Smooth muscle cell (in vitro differentiated cells): ENCODE data around the gene DBNDD1. TPM values are rescaled to one million over a fixed set of nuclear protein-coding genes. Genes with fewer than 3 reads are reported as not detected.
"Not testable (repeated sequence)": the region's sequence is repeated elsewhere in the genome, so short reads cannot be mapped to it uniquely, and the experiment has no call there.

ENCODE experiments used
- DNase-seq: peaks from one replicate; lab custom pipeline; 2025; ENCODE audit not compliant: unreplicated experiment; lab: John Stamatoyannopoulos, UW
- H2AFZ ChIP-seq: fragments of 200-600 bp; sonication (generic); 2 replicates; pipeline ENCODE4 v1.6.0; 2016; ENCODE audit warnings: antibody characterized with exemption, low read depth, mild to moderate bottlenecking
- H3F3A ChIP-seq: fragments of 200-600 bp; sonication (generic); 2 replicates; pipeline ENCODE4 v1.6.0; 2017; ENCODE audit warnings: antibody characterized with exemption, low read depth
- H3K27ac ChIP-seq: fragments of 200-600 bp; sonication (generic); 2 replicates; pipeline ENCODE4 v1.5.1; 2016; ENCODE audit warnings: low read depth, mild to moderate bottlenecking
- H3K27me3 ChIP-seq: fragments of 200-600 bp; sonication (generic); 2 replicates; pipeline ENCODE4 v1.6.1; 2016; ENCODE audit warnings: low read depth, mild to moderate bottlenecking
- H3K36me3 ChIP-seq: fragments of 200-600 bp; sonication (generic); 2 replicates; pipeline ENCODE4 v1.5.1; 2016; ENCODE audit warnings: low read depth
- H3K4me1 ChIP-seq: fragments of 200-600 bp; sonication (generic); 2 replicates; pipeline ENCODE4 v1.5.1; 2016; ENCODE audit warnings: low read depth
- H3K4me2 ChIP-seq: fragments of 200-600 bp; sonication (generic); 2 replicates; pipeline ENCODE4 v1.6.0; 2016; ENCODE audit warnings: mild to moderate bottlenecking
- H3K4me3 ChIP-seq: fragments of 200-600 bp; sonication (generic); 2 replicates; pipeline ENCODE4 v1.5.1; 2016; ENCODE audit warnings: mild to moderate bottlenecking
- H3K79me2 ChIP-seq: fragments of 200-600 bp; sonication (generic); 2 replicates; pipeline ENCODE4 v1.6.0; 2016; ENCODE audit warnings: low read depth, mild to moderate bottlenecking
- H3K9ac ChIP-seq: fragments of 200-600 bp; sonication (generic); 2 replicates; pipeline ENCODE4 v1.6.0; 2016; ENCODE audit warnings: low read depth
- H3K9me3 ChIP-seq: fragments of 200-600 bp; sonication (generic); replicated peaks from 2 replicates; pipeline ENCODE4 v1.5.1; 2016; ENCODE audit warnings: low read depth
- H4K20me1 ChIP-seq: fragments of 200-600 bp; sonication (generic); 2 replicates; pipeline ENCODE4 v1.6.0; 2016; ENCODE audit warnings: low read depth
- WGBS: methylation state at CpG from one replicate; pipeline ENCODE4 v1.1.7; 2016; ENCODE audit warnings: low lambda C conversion rate; 5-methylcytosine and 5-hydroxymethylcytosine counted together
- polyA plus RNA-seq: library from polyadenylated mRNA; unstranded; fragments of >200 nt; fragmentation: Nextera tagmentation; extraction: Ambion mirVana; gene quantifications from 2 replicates; pipeline ENCODE4 v1.2.1, GENCODE V29; 2016
- total RNA-seq: library from RNA; depleted of rRNA; stranded (reverse); fragments of >200 nt; gene quantifications from 2 replicates; pipeline ENCODE4 v1.2.3, GENCODE V29; 2014
- TF ChIP-seq, protein P1 (sequence below): fragments of 200-600 bp; sonication (generic); IDR thresholded peaks from 2 replicates; pipeline ENCODE4 v1.5.1; 2017; ENCODE audit warnings: borderline replicate concordance, mild to moderate bottlenecking, antibody characterized with exemption; ENCODE audit not compliant: insufficient read depth, poor library complexity, severe bottlenecking

Gene DBNDD1, protein sequence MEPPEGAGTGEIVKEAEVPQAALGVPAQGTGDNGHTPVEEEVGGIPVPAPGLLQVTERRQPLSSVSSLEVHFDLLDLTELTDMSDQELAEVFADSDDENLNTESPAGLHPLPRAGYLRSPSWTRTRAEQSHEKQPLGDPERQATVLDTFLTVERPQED
- 3.5 and 3.8 TPM in 2 replicates for total RNA-seq
- polyA plus RNA-seq = 3.3 and 7.0 TPM in 2 replicates

DNA sequence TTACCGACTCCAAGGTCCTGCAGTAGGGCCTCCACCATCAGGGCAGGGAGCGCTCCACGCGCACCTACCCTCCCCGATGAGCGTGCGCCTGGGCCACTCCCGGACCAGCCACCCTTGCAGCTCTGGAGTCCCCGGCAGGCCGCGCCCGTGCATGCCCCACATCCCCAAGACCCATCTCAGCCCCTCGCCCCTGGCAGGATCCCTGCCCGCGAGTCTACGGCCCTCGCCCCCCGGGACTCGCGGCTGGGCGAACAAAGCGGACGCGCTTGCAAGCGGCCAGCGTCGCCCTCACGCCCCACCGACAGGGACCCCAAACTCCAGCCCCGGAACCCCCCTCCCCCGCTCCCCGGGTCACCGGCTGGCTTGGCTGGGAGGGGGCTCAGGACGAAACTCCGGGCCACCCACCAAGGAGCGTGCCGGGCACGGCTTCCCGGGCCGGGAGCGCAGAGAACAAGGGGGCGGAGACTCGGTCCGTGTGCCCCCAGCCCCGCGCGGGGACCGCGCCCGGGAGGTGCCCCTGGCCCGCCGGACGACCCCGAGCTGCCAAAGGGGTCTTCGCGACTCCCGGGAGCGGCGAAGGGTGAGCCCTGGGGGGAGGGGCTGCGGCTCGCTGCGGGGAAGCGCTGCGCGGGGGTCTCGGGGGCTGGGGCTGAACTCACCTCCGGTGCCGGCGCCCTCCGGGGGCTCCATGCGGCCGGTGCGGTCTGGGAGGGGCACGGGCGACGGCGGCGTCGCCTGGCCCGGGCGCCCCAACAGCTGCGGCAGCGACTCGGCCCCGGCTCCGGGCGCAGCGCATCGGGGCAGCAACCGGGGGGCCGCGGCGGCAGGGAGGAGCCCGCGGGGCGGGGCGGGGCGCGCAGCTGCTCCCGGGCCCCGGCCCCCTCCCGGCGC lies at the start of gene DBNDD1:
Gene DBNDD1, minus strand, starts transcription at position 805 of the 891 bp plus-strand sequence. Its CDS starts 115 bp downstream, at position 690.
- H3K4me2 ChIP-seq = peak within 1 kb of the TSS; percentile 97
- H3K27me3 ChIP-seq = peaks cover 14% of the 10 kb centered on the region
- DNase-seq = no peak
- no peaks in the 10 kb centered on the region for H3K36me3 ChIP-seq
- peak within 1 kb of the TSS; percentile 69 for H3K4me3 ChIP-seq
- H4K20me1 ChIP-seq = no peaks in the 10 kb centered on the region
- WGBS = 7% methylated on average over 41 of the region's 103 CpGs
- H3K79me2 ChIP-seq = no peaks in the 10 kb centered on the region
- peaks cover 5% of the 10 kb centered on the region for H3F3A ChIP-seq
- no peaks in the 10 kb centered on the region for H3K9me3 ChIP-seq
- H3K9ac ChIP-seq = peak within 1 kb of the TSS; percentile 78
- peaks cover 15% of the 10 kb centered on the region for H3K4me1 ChIP-seq
- H2AFZ ChIP-seq = peak within 1 kb of the TSS; percentile 88
- peak within 1 kb of the TSS; percentile 85 for H3K27ac ChIP-seq
- TF ChIP-seq, protein P1, sequence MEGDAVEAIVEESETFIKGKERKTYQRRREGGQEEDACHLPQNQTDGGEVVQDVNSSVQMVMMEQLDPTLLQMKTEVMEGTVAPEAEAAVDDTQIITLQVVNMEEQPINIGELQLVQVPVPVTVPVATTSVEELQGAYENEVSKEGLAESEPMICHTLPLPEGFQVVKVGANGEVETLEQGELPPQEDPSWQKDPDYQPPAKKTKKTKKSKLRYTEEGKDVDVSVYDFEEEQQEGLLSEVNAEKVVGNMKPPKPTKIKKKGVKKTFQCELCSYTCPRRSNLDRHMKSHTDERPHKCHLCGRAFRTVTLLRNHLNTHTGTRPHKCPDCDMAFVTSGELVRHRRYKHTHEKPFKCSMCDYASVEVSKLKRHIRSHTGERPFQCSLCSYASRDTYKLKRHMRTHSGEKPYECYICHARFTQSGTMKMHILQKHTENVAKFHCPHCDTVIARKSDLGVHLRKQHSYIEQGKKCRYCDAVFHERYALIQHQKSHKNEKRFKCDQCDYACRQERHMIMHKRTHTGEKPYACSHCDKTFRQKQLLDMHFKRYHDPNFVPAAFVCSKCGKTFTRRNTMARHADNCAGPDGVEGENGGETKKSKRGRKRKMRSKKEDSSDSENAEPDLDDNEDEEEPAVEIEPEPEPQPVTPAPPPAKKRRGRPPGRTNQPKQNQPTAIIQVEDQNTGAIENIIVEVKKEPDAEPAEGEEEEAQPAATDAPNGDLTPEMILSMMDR = no peak

DNA sequence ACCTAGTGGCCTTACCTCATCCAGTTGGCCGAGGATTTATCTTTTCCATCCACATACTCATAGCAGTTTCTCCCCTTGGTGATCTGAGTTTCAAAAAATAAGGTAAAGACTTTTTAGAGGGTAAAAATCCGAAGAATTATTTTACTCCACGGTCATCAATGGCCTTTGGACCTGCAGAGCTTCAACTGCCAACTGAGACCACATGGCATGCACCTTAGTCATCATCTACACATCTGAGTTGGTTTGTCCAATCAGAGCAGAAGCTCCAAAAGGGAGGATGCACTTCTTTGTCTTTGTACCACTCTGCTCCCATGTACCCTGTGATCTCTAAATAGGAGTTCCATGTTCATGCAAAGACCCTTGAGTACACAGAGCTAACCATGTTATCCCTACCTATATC lies 42.2 kb upstream of the DBNDD1 start:
- H3K9me3 ChIP-seq = no peaks in the 10 kb centered on the region
- H3K27ac ChIP-seq = no peak overlapping the region
- no peaks in the 10 kb centered on the region for H4K20me1 ChIP-seq
- H3K9ac ChIP-seq = no peak overlapping the region
- H3K4me2 ChIP-seq = no peak overlapping the region
- no peaks in the 10 kb centered on the region for H3K79me2 ChIP-seq
- TF ChIP-seq, protein P1 = no peak
- H3K27me3 ChIP-seq = peaks cover 5% of the 10 kb centered on the region
- H3K4me1 ChIP-seq = no peaks in the 10 kb centered on the region
- no peaks in the 10 kb centered on the region for H3F3A ChIP-seq
- no peak overlapping the region for H2AFZ ChIP-seq
- no peak overlapping the region for H3K4me3 ChIP-seq
- H3K36me3 ChIP-seq = no peaks in the 10 kb centered on the region
- DNase-seq = no peak
- 89% methylated on average over 3 of the region's 3 CpGs for WGBS

DNA sequence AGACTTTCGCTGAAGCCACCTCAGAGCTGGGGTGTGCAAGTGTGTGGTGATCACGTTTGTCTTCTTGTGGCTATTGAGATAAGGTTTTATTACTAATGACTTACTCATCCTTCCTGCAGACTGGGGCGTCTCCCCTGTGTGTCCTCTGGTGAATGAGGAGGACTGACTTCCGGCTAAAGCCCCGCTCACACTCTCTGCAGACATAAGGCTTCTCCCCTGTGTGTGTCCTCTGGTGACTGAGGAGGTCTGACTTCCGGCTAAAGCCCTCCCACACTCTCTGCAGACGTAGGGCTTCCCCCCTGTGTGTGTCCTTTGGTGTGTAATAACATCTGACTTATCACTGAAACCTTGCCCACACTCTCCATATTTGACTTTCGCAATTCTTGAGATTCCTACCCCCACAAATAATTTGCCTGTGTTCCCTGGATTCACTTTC lies 38.5 kb upstream of the DBNDD1 start:
- no peak overlapping the region for H2AFZ ChIP-seq
- H3K4me2 ChIP-seq = no peak overlapping the region
- WGBS = 22% methylated on average over 8 of the region's 8 CpGs

DNA sequence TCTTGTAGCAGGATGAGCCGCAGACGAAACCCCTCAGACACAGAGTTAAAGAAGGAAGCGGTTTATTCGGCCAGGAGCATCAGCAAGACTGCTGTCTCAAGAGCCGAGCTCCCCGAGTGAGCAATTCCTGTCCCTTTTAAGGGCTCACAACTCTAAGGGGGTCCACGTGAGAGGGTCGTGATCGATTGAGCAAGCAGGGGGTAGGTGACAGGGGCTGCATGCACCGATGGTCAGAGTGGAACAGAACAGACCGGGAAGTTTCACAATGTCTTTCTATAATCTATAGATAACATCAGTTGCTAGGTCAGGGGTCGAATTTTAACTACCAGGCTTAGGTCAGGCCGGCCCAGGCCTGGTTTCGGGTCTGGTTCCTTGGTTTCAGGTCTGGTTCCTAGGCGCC lies 37.3 kb upstream of the DBNDD1 start:
- not testable (repeated sequence) for DNase-seq, H3F3A ChIP-seq, H3K4me3 ChIP-seq, H3K36me3 ChIP-seq, H3K4me1 ChIP-seq, H4K20me1 ChIP-seq, H3K27ac ChIP-seq, H3K4me2 ChIP-seq, H3K9me3 ChIP-seq, H3K9ac ChIP-seq, H2AFZ ChIP-seq, H3K79me2 ChIP-seq, H3K27me3 ChIP-seq
- WGBS = 85% methylated on average over 15 of the region's 15 CpGs

More for the DNA sequence above, 38.5 kb upstream of the DBNDD1 start:
- no peak overlapping the region for H3K9ac ChIP-seq
- no peaks in the 10 kb centered on the region for H3K27me3 ChIP-seq
- no peaks in the 10 kb centered on the region for H3K4me1 ChIP-seq
- H3K36me3 ChIP-seq = no peaks in the 10 kb centered on the region
- H3K79me2 ChIP-seq = no peaks in the 10 kb centered on the region
- DNase-seq = no peak
- no peaks in the 10 kb centered on the region for H3K9me3 ChIP-seq
- H3K4me3 ChIP-seq = no peak overlapping the region
- no peaks in the 10 kb centered on the region for H3F3A ChIP-seq
- no peaks in the 10 kb centered on the region for H4K20me1 ChIP-seq
- H3K27ac ChIP-seq = no peak overlapping the region
- TF ChIP-seq, protein P1 = no peak
